Suprapubic skin (tissue), 4 donors: ENCODE measurements around the gene DNAH1. TPM values are rescaled to one million over a fixed set of nuclear protein-coding genes. Genes with fewer than 3 reads are reported as not detected.

Experiments used
- DNase-seq, 2 donors: peaks; one replicate each; pipeline ENCODE4 v3.0.0-alpha.2; 2019; ENCODE audit warnings: low spot score in 2 of 2
- H3K27ac ChIP-seq: fragments of 200-600 bp; sonication (generic); one replicate; pipeline ENCODE4 v1.5.1; 2019
- H3K27me3 ChIP-seq: fragments of 200-600 bp; sonication (generic); one replicate; pipeline ENCODE4 v1.5.1; 2019
- H3K36me3 ChIP-seq: fragments of 200-600 bp; sonication (generic); one replicate; pipeline ENCODE4 v1.5.1; 2019
- H3K4me1 ChIP-seq: fragments of 200-600 bp; sonication (generic); one replicate; pipeline ENCODE4 v1.5.1; 2019
- H3K4me3 ChIP-seq: fragments of 200-600 bp; sonication (generic); one replicate; pipeline ENCODE4 v1.5.1; 2019; ENCODE audit warnings: mild to moderate bottlenecking
- H3K9me3 ChIP-seq: fragments of 200-600 bp; sonication (generic); one replicate; pipeline ENCODE4 v1.5.1; 2019
- CTCF ChIP-seq, 2 donors: fragments of 200-600 bp in 1 of 2; fragments of 450-650 bp in 1 of 2; sonication (generic) in 1 of 2; IDR thresholded peaks; one replicate each; pipeline ENCODE4 v1.5.1; 2016 to 2019; ENCODE audit warnings: antibody characterized with exemption in 2 of 2, mild to moderate bottlenecking in 1 of 2, moderate library complexity in 1 of 2
- EP300 ChIP-seq: sonication (generic); formaldehyde crosslinking; IDR thresholded peaks from one replicate; pipeline ENCODE4 v1.6.1; 2017; ENCODE audit warnings: antibody characterized with exemption
- POLR2A ChIP-seq, 2 donors: fragments of 450-650 bp; IDR thresholded peaks; one replicate each; pipeline ENCODE4 v1.6.1; 2017; ENCODE audit warnings: antibody characterized with exemption in 2 of 2, mild to moderate bottlenecking in 2 of 2, moderate library complexity in 2 of 2
- POLR2AphosphoS5 ChIP-seq, 3 donors: sonication (generic); formaldehyde crosslinking; IDR thresholded peaks; one replicate each; pipeline ENCODE4 v1.6.1; 2017; ENCODE audit warnings: antibody characterized with exemption in 3 of 3
- WGBS: methylation state at CpG from one replicate; pipeline ENCODE4 v1.1.5; 2018; 5-methylcytosine and 5-hydroxymethylcytosine counted together
- total RNA-seq, 4 donors: library from RNA; depleted of rRNA; stranded (reverse); fragments of >200 nt; gene quantifications; one replicate each; pipeline ENCODE4 v1.1.0, GENCODE V29; 2016

DNAH1 gene
- total RNA-seq, 4 donors from 2014 or later: 3.4 to 10.1 (median 7.7) TPM

- no peak overlapping the region for H3K27ac ChIP-seq
- H3K36me3 ChIP-seq: peaks cover 3% of the 10 kb centered on the region
- DNase-seq: no peak
- TF ChIP-seq POLR2AphosphoS5 (IDR thresholded peaks at IDR 0.05): no peak
- TF ChIP-seq POLR2A (IDR thresholded peaks at IDR 0.05): no peak
- TF ChIP-seq EP300: no peak
- no peak for TF ChIP-seq CTCF (IDR thresholded peaks at IDR 0.05)
- H3K9me3 ChIP-seq: no peaks in the 10 kb centered on the region
- peaks cover 12% of the 10 kb centered on the region for H3K4me1 ChIP-seq
- no peaks in the 10 kb centered on the region for H3K27me3 ChIP-seq
- WGBS: 55% methylated on average over 10 of the region's 10 CpGs
- H3K4me3 ChIP-seq: no peak overlapping the region
These were observed 16.8 kb upstream of the DNAH1 start for GRCh38 chr3:52299247-52299878.

- Histone ChIP-seq H3K27ac (no peak overlapping the region), H3K4me1 (peaks cover 12% of the 10 kb centered on the region), H3K36me3 (no peaks in the 10 kb centered on the region), H3K9me3 (no peaks in the 10 kb centered on the region), H3K27me3 (no peaks in the 10 kb centered on the region), H3K4me3 (no peak overlapping the region)
- TF ChIP-seq POLR2AphosphoS5 (IDR thresholded peaks at IDR 0.05): no peak
- TF ChIP-seq CTCF (IDR thresholded peaks at IDR 0.05): peak in 1 of 2 donors; percentile 21
- DNase-seq: no peak
- 41% methylated on average over 14 of the region's 14 CpGs for WGBS
These were observed 16.1 kb upstream of the DNAH1 start for GRCh38 chr3:52299879-52300611.

GRCh38 chr3:52302426-52303145 is 13.5 kb upstream of the DNAH1 start:
- H3K4me3 ChIP-seq: no peak overlapping the region
- no peaks in the 10 kb centered on the region for H3K36me3 ChIP-seq
- H3K27ac ChIP-seq: no peak overlapping the region
- 82% methylated on average over 10 of the region's 12 CpGs for WGBS
- no peak for TF ChIP-seq EP300
- TF ChIP-seq POLR2AphosphoS5 (IDR thresholded peaks at IDR 0.05): no peak
- no peak for TF ChIP-seq POLR2A (IDR thresholded peaks at IDR 0.05)
- no peak for TF ChIP-seq CTCF (IDR thresholded peaks at IDR 0.05)
- no peaks in the 10 kb centered on the region for H3K27me3 ChIP-seq
- H3K4me1 ChIP-seq: peaks cover 12% of the 10 kb centered on the region
- no peaks in the 10 kb centered on the region for H3K9me3 ChIP-seq
- no peak for DNase-seq

GRCh38 chr3:52303811-52304210 is 12.3 kb upstream of the DNAH1 start:
- no peak for TF ChIP-seq CTCF (IDR thresholded peaks at IDR 0.05)
- no peak for TF ChIP-seq POLR2AphosphoS5 (IDR thresholded peaks at IDR 0.05)
- TF ChIP-seq EP300: no peak
- no peak for TF ChIP-seq POLR2A (IDR thresholded peaks at IDR 0.05)
- no CpG with 5 or more reads among the region's 2 CpGs for WGBS
- no peak for DNase-seq

GRCh38 chr3:52305926-52306325 is 10.2 kb upstream of the DNAH1 start:
- no peaks in the 10 kb centered on the region for H3K27me3 ChIP-seq
- 91% methylated on average over 5 of the region's 5 CpGs for WGBS
- H3K36me3 ChIP-seq: peaks cover 8% of the 10 kb centered on the region
- no peak for DNase-seq
- no peak overlapping the region for H3K27ac ChIP-seq
- H3K9me3 ChIP-seq: no peaks in the 10 kb centered on the region
- no peaks in the 10 kb centered on the region for H3K4me1 ChIP-seq
- TF ChIP-seq CTCF (IDR thresholded peaks at IDR 0.05) (no peak), POLR2AphosphoS5 (IDR thresholded peaks at IDR 0.05) (no peak), EP300 (no peak), POLR2A (IDR thresholded peaks at IDR 0.05) (no peak)
- H3K4me3 ChIP-seq: no peak overlapping the region

More at GRCh38 chr3:52303811-52304210, 12.3 kb upstream of the DNAH1 start:
- Histone ChIP-seq H3K9me3 (no peaks in the 10 kb centered on the region), H3K27ac (no peak overlapping the region), H3K4me3 (no peak overlapping the region), H3K36me3 (no peaks in the 10 kb centered on the region), H3K27me3 (no peaks in the 10 kb centered on the region), H3K4me1 (peaks cover 12% of the 10 kb centered on the region)
